T-helper 9 cell (primary cell): ENCODE data around the gene HSP90B1.

Source experiments
- DNase-seq: peaks from one replicate; pipeline ENCODE4 v3.0.0-alpha.2; 2020

Gene HSP90B1

DNA sequence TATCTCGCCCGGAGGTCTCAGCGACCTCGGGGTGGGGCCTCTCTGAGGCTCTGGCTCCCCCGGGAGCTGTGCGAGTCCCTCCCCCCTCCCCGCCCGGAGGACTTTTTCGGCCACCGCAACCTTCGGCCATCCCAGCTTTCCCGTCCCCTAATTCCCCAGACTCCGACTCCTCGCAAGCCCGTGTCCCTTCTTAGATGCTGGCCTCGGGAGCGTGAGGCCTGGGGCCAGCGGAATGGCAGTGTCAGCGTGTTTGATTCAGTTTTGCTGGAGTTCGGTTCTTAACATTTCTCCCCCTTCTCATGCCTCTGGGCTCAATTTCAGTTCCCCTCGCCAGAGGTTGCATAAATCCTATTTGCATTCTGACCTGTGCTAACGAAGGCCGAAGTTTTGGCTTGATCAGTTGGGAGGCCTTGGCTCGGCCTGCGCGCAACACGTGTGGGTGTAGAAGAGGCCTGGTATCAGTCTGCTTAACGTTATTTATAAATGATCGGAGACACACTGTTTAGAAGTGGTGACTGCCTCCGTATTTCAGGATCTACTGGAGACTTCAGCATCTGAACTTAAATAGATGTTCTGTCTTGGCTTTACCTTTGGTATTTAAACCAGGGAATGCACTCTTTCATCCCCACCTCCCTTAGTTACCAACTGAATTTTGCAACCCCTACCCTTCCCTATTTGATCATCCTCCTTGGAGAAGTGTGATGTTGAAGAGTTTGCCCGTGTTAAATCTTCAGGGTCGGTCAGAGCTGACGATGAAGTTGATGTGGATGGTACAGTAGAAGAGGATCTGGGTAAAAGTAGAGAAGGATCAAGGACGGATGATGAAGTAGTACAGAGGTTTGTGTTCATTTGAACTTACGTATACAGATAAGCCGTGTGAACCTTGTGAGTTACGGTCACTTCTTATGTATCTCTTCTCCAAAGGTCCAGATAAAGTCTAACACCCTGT, 851 bp downstream of the HSP90B1 start:
- no peak for DNase-seq

DNA sequence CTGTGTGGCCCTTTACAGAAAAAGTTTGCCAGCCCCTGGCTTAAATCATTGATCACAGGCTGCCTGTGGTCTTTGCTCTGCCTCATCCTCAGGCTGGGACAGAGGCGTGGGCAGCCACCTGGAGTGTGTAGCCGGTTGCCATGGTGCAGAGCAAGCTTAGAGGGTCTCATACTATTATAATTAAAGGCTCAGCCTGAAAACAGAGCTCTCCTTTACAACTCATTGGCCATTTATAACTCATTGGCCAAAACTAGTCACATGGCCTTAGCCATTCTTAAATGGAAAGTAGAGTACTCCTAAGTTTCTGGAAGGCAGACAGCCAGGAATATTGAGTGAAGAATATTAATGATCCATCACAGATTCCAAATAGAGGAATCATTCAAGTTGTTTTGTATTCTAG, 3.0 kb downstream of the HSP90B1 start:
- no peak for DNase-seq

DNA sequence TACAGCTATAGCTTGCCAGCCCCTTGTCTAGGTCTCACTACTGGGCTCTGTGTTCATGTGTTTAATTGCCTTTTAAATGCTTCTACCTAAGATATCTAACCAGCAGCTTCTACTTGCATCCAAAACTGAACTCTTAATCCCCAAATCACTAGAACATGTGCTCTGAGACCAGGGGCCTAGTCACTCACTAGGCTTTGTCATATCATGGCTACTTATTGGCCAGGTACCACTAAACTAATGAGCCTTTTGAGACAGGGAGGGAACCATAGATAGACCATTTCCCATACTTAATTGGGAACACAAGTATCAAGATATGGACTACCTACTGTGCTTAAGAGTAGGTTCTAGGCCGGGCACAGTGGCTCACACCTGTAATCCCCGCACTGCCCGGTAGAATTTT, 6.5 kb downstream of the HSP90B1 start:
- no peak for DNase-seq

DNA sequence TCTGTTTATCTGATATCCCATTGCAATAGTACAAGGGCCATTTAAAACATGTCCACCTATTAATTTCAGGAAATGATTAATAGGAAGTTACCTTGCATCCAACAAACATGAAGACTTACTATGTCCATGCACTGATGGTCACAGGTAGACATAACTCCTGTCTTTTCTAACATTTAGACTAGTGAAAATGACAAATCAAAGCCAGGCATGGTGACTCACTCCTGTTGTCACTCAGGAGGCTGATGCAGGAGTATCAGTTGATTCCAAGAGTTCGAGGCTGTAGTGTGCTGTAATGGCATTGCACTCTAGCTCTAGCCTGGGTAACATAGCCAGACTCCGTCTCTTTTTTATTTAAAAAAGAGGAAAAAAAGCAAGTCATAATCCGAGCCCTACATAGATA, 14.8 kb downstream of the HSP90B1 start:
- no peak for DNase-seq

DNA sequence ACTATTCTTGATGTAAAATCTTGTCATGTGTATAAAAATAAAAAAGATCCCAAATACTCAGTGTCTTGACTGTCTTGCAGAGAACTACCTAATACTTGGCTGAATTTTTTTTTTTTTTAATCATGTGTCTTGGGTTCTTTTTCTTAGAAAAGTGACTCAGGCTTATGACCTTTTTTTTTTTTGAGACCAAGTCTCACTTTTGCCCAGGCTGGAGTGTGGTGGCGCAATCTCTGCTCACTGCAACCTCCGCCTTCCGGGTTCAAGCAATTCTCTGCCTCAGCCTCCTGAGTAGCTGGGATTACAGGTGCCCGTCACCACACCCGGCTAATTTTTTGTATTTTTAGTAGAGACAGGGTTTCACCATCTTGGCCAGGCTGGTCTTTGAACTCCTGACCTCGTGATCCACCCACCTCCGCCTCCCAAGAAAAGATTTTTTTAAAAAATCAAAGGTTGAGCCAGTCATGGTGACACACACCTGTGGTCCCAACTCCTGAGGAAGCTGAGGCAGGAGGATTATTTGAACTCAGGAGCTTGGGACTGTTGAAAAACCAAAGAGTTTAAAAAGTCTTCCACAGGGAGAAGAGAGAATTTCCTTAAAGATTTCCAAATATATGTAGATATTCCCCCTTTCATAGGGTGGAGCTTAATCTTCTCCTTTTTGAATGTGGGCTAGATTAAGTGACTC, 17.8 kb downstream of the HSP90B1 start:
- no peak for DNase-seq

DNA sequence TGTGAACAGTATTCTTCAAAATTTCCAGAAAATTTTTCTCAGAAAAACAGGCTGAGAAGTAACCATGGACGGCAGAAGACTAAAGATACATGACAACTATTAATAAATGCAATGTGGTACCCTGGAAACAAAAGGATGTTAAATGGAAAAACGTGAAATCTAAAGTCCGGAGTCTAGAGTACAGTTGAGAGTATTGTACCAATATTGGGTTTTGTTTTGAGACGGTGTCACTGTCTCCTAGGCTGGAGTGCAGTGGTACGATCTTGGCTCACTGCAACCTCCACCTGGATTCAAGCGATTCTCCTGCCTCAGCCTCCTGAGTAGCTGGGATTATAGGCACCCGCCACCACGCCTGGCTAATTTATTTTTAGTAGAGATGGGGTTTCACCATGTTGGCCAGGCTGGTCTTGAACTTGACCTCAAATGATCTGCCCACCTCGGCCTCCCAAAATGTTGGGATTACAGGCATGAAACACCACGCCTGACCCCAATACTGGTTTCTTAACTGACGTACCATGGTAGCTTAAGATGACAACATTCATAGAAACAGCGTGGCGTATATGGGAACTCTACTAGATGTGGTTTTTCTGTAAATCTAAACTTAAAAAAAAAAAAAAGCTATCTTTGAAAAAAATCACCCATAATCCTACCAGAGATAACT, 18.7 kb downstream of the HSP90B1 start:
- DNase-seq = no peak

DNA sequence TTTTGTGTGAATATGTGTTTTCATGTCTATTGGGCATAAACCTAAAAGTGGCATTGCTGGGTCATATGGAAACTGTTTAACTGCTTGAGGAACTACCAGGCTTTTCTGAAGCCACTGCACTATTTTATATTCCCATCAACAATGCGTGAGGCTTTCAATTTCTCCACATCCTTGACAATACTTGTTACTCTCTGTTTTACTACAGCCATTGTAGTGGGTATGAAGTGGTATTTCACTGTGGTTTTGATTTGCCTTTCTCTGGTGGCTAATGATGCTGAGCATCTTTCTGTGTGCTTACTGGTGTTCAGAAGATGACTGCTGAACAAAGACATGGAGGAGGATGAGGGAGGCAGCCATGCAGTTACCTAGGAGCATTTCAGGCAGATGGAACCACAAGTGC, 22.3 kb downstream of the HSP90B1 start:
- DNase-seq = no peak

DNA sequence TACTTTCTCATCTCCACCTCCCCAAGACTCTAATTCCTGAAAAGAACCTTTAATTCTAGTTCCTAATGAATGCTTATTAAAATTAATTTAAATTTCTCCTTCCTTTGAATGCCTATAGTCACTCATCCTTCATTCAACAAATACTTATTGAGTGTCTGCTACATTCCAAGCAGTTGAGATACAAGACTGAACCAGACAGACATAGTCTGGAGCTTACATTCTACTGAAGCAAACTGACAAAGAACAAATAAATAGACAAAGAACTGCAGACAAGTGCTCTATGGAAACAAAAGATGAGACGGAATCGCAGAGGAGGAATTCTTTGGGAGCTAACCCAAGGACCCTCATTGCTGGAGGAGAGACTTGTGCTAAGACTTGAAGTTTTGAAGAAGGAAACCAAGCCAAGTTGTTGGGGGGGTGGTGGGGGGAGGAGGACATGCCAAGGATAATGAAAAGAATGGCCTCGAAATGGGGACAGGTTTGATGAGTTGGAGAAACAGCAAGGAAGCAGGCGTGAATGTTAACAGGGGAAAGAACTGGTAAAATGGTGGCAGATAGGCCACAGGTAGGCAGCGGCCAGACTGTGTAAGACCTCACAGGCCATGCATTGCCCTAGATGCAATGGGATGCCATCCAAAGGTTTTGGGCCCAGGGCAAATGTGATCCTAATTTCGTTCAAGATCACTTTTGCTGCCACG, 25.8 kb downstream of the HSP90B1 start:
- DNase-seq = no peak

DNA sequence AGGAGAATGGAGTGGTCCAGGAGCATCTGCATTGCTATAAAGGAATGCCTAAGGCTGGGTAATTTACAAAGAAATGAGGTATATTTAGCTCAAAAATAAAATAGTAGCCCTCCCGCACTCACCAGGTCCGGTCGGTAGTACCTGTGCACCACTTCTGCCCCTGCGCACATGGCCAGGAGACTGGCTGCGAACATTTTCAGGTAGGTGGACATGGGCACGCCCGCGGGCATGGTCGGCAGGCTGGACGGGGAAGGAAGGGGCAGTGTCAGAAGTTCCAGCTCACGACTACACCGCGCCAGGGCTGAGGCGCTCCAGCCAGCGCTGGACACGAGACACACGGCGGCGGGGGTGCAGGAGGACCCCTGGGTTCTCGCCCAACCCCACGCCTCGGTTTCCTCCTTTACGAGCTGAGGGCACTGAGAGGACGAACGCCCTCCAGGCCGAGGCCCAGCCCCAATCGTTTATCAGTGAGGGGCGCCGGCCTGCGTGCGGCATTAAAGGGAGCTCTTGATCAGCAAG, 26.4 kb downstream of the HSP90B1 start:
- no peak for DNase-seq

DNA sequence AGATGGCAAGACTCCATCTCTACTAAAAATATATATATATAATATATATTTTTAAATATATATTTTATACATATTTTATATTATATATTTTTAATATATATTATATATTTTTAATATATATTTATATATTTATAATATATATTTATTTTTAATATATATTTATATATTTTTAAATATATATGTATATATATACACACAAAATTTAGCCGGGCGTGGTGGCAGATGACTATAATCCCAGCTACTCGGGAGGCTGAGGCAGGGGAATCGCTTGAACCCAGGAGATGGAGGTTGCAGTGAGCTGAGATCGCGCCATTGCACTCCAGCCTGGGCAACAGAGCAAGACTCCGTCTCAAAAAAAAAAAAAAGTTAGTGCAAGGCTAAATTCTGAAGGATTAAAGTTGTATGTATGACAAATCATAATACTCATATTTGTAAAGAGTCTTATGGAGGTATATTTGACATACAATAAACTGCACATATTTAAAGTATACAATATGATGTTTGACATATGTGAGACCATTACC, 27.7 kb downstream of the HSP90B1 start:
- no peak for DNase-seq

DNA sequence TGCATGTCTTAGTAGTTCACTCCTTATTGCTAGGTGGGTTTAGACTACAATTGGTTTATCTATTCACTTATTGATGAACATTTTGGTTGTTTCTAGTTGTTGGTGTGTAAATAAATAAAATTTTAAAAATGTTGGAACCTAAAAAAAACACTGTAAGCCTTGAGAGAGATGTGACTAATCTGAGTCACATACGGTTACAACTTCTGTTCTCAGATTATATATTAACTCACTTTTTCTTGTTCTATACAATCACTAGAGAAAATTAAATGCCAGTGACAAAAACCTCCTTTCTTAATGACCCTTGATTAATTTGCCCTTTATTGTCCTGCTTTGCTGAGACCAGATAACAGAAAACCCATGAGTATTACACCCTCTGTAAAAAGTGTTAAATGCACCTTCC, 28.4 kb downstream of the HSP90B1 start:
- DNase-seq = no peak

DNA sequence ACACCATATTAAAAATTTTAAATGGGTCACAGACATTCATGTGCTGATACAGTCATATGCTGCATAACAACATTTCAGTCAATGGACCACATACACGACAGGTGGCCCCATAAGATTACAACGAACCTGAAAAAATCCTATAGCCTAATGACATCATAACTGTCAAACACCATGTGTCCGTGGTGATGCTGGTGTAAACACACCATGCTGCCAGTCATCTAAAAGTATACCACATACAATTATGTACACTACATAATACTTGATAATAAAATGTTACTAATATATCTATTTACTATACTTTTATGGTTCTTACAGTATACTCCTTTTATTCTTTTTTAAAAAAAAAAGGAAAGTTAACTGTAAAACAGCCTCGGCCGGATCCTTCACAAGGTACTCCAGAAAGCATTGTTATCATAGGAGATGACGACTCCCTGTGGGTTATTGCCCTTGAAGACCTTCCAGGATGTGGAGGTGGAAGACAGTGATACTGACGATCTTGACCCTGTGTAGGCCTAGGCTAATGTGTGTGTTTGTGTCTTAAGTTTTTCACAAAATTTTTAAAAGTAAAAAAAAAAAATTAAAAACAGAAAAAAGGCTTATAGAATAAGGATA, 30.5 kb downstream of the HSP90B1 start:
- no peak for DNase-seq

DNA sequence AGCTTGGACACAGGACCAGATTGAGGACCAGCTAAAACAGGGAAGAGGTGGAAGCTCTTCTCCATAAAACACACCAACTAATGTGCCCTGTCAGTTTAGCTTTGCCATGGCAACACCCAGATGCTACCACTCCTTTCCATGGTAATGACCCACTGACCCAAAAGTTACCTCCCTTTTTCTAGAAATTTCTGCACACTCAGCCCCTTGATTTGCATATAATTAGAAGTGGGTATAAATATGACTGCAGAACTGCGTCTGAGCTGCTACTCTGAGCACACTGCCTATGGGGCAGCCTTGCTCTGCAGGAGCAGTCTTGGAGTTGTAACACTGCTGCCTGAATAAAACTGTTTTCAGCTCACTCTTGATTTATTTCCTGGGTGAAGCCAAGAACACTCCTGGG, 32.3 kb downstream of the HSP90B1 start:
- no peak for DNase-seq

DNA sequence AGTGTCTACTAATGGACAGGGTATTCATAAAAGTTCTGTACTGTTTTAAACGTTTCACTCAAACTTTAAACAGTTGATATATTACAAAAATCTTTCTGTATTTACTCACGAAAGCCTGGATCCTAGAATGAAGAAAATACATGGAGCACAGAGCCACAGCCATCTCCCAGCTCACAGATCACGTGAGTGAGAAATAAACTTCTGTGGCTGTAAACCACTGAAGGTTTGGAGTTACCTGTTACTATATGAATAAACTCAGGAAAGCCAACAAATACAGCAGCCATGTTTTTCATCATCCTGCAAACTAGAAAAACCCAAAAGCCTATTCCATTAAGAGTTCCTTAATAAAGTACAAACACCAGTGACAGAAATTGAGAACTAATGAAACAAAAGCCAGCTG, 34.6 kb downstream of the HSP90B1 start:
- DNase-seq = no peak

DNA sequence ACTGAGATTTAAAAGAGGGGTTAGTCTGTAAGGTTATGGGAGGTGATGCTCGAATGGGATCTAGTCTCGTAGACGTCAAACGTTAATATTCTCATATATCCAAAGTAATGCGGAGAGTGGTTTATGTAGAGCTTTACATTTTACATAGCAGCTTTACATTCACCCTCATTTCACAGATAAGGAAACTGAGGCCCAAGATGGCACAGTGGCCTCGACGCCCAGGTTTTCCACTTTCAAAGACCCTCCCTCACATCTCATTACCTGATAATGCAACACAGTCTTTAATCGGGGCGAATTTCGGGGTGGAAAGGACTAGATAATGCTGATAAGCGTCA, 35.0 kb downstream of the HSP90B1 start:
- no peak for DNase-seq

DNA sequence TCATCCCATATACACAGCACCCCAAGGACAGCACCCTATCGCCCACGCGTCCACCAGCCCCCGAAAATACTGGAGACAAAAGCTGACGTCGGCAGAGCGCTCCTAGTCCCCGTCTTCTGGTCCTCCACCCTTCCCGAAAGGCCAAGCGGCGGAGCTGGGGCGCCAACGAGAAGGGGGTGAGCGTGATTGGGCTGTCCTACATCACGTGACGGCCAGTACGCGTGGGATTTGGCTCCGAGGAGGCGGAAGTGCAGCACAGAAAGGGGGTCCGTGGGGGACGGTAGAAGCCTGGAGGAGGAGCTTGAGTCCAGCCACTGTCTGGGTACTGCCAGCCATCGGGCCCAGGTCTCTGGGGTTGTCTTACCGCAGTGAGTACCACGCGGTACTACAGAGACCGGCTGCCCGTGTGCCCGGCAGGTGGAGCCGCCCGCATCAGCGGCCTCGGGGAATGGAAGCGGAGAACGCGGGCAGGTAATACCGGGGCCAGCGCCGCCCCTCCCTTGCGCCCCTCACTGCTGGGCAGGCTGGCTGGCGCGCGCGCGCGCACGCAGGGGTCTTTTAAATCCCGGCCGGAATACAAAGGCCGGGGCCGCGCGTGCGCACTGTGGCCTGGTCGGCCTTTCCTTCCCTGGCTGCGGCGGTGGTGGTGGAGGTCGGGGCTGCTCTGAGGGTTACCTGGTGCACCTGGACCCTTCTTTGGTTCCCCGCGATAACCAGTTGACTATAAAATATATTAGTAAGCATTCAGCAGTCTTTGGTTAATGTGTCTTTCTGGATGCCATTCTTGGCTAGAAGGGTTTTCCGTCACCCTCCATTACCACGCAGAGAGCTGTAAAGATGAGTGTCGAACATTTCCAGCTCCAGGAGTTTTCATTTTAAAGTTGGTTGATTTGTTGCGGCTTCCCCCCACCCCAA, 35.6 kb downstream of the HSP90B1 start, which contains the start of gene TDG:
TSS of gene TDG (plus strand) at position 283 of the 915 bp plus-strand sequence. CDS start at position 449, 166 bp downstream.
- peak; percentile 92 for DNase-seq

DNA sequence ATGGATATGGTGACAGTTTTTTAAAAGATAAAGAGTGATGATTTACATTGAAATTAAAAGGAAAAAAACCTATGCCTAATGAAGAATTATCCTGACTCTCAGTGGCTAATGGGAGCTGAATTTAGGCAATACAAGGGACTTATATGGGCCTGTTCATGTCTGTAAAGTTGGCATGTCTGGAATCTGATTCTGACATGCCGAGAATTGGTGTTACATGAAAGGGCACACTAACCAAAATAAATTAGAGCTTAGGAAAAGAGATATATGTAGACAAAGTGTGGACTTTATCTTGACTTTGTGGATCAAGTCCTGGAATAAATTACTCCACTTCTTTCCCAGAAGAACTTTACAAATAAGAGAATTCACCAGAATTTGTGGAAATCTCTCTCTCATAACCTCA, 36.5 kb downstream of the HSP90B1 start:
- no peak for DNase-seq

DNA sequence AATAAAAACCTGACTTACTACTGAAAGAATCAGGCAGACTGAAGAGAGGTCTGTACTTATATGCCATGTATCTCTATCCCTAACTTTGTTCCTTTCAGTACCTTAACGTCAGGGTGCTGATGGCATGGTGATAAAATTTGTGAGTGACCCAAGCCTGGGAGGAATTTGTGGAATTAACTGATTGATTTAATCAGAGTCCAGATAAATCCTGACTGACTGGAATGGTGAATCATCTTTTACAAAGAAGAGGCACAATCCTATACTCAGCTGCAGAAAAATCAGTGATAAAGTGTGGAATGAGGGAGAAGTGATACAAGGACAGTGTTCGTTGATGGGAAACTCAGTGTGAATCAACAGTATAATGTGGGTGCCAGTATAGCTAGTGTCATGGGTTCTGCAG, 39.2 kb downstream of the HSP90B1 start:
- DNase-seq = no peak

DNA sequence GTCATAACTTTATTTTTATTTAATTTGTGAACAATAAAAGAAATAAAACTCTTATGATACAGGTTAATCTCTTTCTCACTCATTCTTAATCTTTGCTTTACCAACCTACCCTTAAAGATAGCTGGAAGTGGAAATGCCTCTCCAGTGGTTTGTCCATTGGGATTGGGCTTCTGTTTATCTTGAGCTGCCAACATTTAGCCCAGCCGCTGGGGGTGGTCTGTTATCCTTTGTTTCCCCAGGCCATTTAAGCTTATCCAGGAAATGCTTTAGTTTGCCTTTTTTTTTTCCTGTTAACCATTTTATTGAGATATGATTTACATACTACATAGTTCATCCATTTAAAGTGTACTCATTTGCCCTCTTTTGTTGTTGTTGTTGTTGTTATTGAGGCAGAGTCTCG, 43.7 kb downstream of the HSP90B1 start:
- no peak for DNase-seq

DNA sequence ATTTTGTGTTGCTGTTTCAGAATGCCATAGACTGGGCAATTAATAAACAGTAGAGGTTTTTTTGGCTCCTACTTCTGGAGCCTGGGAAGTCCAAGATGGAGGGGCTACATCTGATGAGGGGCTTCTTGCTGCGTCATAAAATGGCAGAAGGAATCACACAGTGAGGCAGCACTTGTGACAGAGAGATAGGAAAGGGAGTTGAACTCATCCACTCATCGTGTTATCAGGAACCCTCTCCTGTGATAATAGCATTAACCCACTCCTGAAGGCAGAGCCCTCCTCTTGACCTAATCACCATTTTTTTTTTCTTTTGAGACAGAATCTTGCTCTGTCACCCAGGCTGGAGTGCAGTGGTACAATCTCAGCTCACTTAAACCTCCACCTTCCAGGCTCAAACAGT, 45.2 kb downstream of the HSP90B1 start:
- no peak for DNase-seq

DNA sequence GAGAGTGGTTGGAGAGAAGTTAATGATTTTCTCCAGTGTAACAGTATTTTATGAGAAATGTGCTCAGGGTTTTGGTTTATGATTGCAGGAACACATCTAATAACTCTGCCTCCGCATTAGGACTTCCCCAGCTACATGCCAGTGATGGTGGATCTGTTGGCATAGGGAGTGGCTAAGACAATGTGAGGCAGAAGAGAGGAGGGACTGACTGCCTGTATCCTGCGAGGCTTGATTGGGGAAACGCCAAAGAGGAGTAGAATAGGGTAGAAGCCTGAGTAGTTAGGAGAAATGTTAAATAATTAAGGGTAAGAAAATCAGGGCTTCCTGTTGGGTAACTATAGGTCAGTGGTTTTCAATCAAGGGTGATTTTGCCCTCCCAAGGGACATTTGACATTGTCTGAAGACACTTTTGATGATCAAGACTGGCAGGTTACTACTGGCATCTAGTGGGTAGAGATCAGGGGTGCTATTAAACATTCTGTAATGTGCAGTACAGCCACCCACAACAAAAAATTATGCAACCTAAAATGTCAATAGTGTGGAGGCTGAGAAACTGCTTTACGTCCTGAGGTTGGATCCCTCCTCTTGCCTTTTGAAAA, 48.3 kb downstream of the HSP90B1 start:
- DNase-seq = no peak
